Adrenal gland (tissue), 12 donors: ENCODE data around the gene SULF2. TPM values are rescaled to one million over a fixed set of nuclear protein-coding genes. Genes with fewer than 3 reads are reported as not detected.

Source experiments
- DNase-seq, 7 donors: peaks; one replicate each; pipeline ENCODE4 v3.0.0-alpha.2; 2019 to 2020
- H3K27ac ChIP-seq, 5 donors: fragments of 200-600 bp; sonication (generic) in 4 of 5; 1 replicate in 3 of 5; 2 replicates in 2 of 5; pipeline versions ENCODE4 v1.5.1 to v1.8.0; 2016 to 2020; ENCODE audit warnings: mild to moderate bottlenecking in 1 of 5
- H3K27me3 ChIP-seq: fragments of 200-600 bp; 2 replicates; pipeline ENCODE4 v1.8.0; 2021
- H3K36me3 ChIP-seq, 2 donors: fragments of 200-600 bp; replicated peaks in 1 of 2; 1 replicate in 1 of 2; 2 replicates in 1 of 2; pipeline versions ENCODE4 v1.5.1 to v1.8.0; 2018 to 2022
- H3K4me1 ChIP-seq, 2 donors: fragments of 200-600 bp; replicated peaks in 1 of 2; 1 replicate in 1 of 2; 2 replicates in 1 of 2; pipeline versions ENCODE4 v1.5.1 to v1.8.0; 2018 to 2021
- H3K4me3 ChIP-seq, 4 donors: fragments of 200-600 bp; sonication (generic) in 3 of 4; one replicate each; pipeline ENCODE4 v1.5.1; 2016 to 2018
- H3K9me3 ChIP-seq, 3 donors: fragments of 200-600 bp; sonication (generic) in 1 of 3; replicated peaks in 1 of 3; 1 replicate in 2 of 3; 2 replicates in 1 of 3; pipeline versions ENCODE4 v1.5.1 to v1.8.0; 2016 to 2021
- CTCF ChIP-seq, 6 experiments: fragments of 450-650 bp in 4 of 6; fragments of 200-600 bp in 2 of 6; sonication (generic) in 1 of 6; IDR thresholded peaks; 1 replicate in 5 of 6; 2 replicates in 1 of 6; pipeline versions ENCODE4 v1.5.1 to v1.8.0; 2016 to 2021; ENCODE audit warnings: antibody characterized with exemption in 6 of 6, mild to moderate bottlenecking in 2 of 6, moderate library complexity in 1 of 6
- POLR2A ChIP-seq, 2 donors: fragments of 450-650 bp; IDR thresholded peaks; one replicate each; pipeline ENCODE4 v1.6.1; 2017; ENCODE audit warnings: antibody characterized with exemption in 2 of 2, mild to moderate bottlenecking in 2 of 2, moderate library complexity in 1 of 2
- WGBS, 4 donors: extraction: QIAGEN DNeasy Blood & Tissue Kit in 2 of 4; methylation state at CpG; one replicate each; pipeline versions ENCODE4 v1.1.5 to v1.1.7; 2013 to 2017; 5-methylcytosine and 5-hydroxymethylcytosine counted together
- intact Hi-C, 2 donors: fragments of 100-400 bp; cut with DNase I; formaldehyde crosslinking; loops; one replicate each; pipeline versions ENCODE4 v1.14.1 to v1.15.0; 2022 to 2023
- polyA plus RNA-seq, 3 donors: library from polyadenylated mRNA; stranded (reverse); fragments of 200-250 nt in 2 of 3; fragments of 350-450 nt in 1 of 3; fragmentation: Illumina TruSeq in 1 of 3; extraction: RNeasy Lipid Tissue Mini Kit (QIAGEN cat#74804) in 1 of 3; gene quantifications; one replicate each; pipeline ENCODE4 v1.2.3, GENCODE V29; 2013 to 2014
- total RNA-seq, 9 donors: library from RNA; depleted of rRNA in 4 of 9; stranded (reverse); fragments of >200 nt in 4 of 9; fragments of 120-200 nt in 1 of 9; fragmentation: NEBNext Ultra II Directional in 1 of 9; extraction: Animal tissue kit (Norgen Biotek cat#: 25700) in 1 of 9; gene quantifications; one replicate each; pipeline versions ENCODE4 v1.1.0 to v1.2.4, GENCODE V29; 2013 to 2023
- donor health status: healthy with polysubstance abuse.
- donor health status: Bipolar disorder and iron deficiency.
- donor health status: DM: yes; HTN: yes; CAD: no.
- donor health status: DM: no; HTN: no; CAD: no.
- donor health status: DM: no; HTN: no; CAD: no.
- donor health status: DM: yes; HTN: yes; CAD: no.

SULF2 gene
- total and polyA plus RNA-seq, 12 donors = 13.5 to 42.5 (median 25.6) TPM

DNA sequence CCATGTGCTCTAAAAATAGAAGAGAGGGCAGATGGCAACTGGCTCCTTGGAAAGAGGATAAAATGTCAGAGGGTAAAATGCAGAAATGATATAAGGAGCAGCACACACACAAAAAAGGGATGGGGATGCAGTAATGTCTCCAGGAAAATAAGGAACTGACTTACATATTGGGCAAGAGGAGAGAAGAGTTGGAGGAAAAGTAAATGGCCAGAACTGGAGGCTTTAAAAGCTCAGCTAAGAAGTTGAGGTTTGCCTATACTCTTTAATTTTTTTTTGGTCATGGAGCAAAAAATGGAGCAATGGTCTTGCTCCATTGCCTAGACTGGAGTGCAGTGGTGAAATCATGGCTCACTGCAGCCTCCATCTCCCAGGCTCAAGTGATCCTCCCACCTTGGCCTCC is 93.7 kb downstream of the SULF2 start:
- Histone ChIP-seq H3K4me3 (no peak overlapping the region), H3K27me3 (no peaks in the 10 kb centered on the region), H3K27ac (no peak overlapping the region), H3K4me1 (no peaks in the 10 kb centered on the region), H3K36me3 (no peaks in the 10 kb centered on the region), H3K9me3 (peaks cover 3 to 27% (median 5%) of the 10 kb centered on the region in 3 donors)
- DNase-seq = no peak
- intact Hi-C loops = no loop called here
- no peak for TF ChIP-seq CTCF (IDR thresholded peaks at IDR 0.05)
- TF ChIP-seq POLR2A (IDR thresholded peaks at IDR 0.05) = no peak

- intact Hi-C loops = no loop called here
- no peak for TF ChIP-seq CTCF (IDR thresholded peaks at IDR 0.05)
- TF ChIP-seq POLR2A (IDR thresholded peaks at IDR 0.05) = no peak
- H3K27me3 ChIP-seq = no peaks in the 10 kb centered on the region
- no peak overlapping the region for H3K4me3 ChIP-seq
- no peaks in the 10 kb centered on the region for H3K36me3 ChIP-seq
- peaks cover 3 to 27% (median 5%) of the 10 kb centered on the region in 3 donors for H3K9me3 ChIP-seq
- H3K4me1 ChIP-seq = no peaks in the 10 kb centered on the region
- no peak for DNase-seq
- WGBS, 4 donors = 86 to 100% (median 93%) methylated on average over 1 of the region's 1 CpG
- H3K27ac ChIP-seq = no peak overlapping the region
Observed at GRCh38 chr20:47689731-47690130, 95.5 kb downstream of the SULF2 start.

GRCh38 chr20:47688385-47689381 is 96.6 kb downstream of the SULF2 start:
- 85 to 97% (median 89%) methylated on average over 15 to 18 of the region's 18 CpGs for WGBS, 4 donors

More at GRCh38 chr20:47688385-47689381, 96.6 kb downstream of the SULF2 start:
- Histone ChIP-seq H3K27ac (no peak overlapping the region), H3K4me3 (no peak overlapping the region), H3K9me3 (peaks cover 3 to 27% (median 5%) of the 10 kb centered on the region in 3 donors), H3K4me1 (no peaks in the 10 kb centered on the region), H3K27me3 (no peaks in the 10 kb centered on the region), H3K36me3 (no peaks in the 10 kb centered on the region)
- DNase-seq = no peak
- intact Hi-C loops = no loop called here
- TF ChIP-seq POLR2A (IDR thresholded peaks at IDR 0.05) (no peak), CTCF (IDR thresholded peaks at IDR 0.05) (no peak)
